GM12801 (cell line): ENCODE results near the gene FAM107A.

ENCODE experiments used
- CTCF ChIP-seq: IDR thresholded peaks from one replicate; pipeline ENCODE4 v1.5.1; 2011; ENCODE audit warnings: control low read depth; ENCODE audit not compliant: insufficient read length; ENCODE audit errors: extremely low read depth

The FAM107A gene

GRCh38 chr3:58560771-58561311 is 16.4 kb downstream of the FAM107A start:
- TF ChIP-seq CTCF: no peak

- no peak for TF ChIP-seq CTCF
These were observed 17.6 kb downstream of the FAM107A start for GRCh38 chr3:58559586-58559985.

- TF ChIP-seq CTCF: no peak
These were observed 19.7 kb downstream of the FAM107A start for GRCh38 chr3:58557491-58557890.

GRCh38 chr3:58556761-58557221 is 20.4 kb downstream of the FAM107A start:
- no peak for TF ChIP-seq CTCF

GRCh38 chr3:58556001-58556400 is 21.2 kb downstream of the FAM107A start:
- no peak for TF ChIP-seq CTCF

- no peak for TF ChIP-seq CTCF
These were observed 22.0 kb downstream of the FAM107A start for GRCh38 chr3:58555203-58555602.

- no peak for TF ChIP-seq CTCF
These were observed 24.2 kb downstream of the FAM107A start for GRCh38 chr3:58553003-58553402.
